Cardiac muscle cell (in vitro differentiated cells and primary cell): ENCODE results near the gene ZNF574. TPM values are rescaled to one million over a fixed set of nuclear protein-coding genes. Genes with fewer than 3 reads are reported as not detected.
A peak's percentile ranks its signal among the peaks of the same experiment; 100 is the strongest.

Experiments
- DNase-seq, 2 donors: peaks; one replicate each; pipeline versions ENCODE4 v3.0.0 to v3.0.0-alpha.2; 2010 to 2017; ENCODE audit warnings: low read depth in 1 of 2, low spot score in 1 of 2
- H3K27ac ChIP-seq: fragments of 200-600 bp; sonication (generic); 2 replicates; pipeline ENCODE4 v1.5.1; 2016
- H3K27me3 ChIP-seq: fragments of 200-600 bp; sonication (generic); 2 replicates; pipeline ENCODE4 v1.6.0; 2016; ENCODE audit warnings: control low read depth
- H3K36me3 ChIP-seq: fragments of 200-600 bp; sonication (generic); 2 replicates; pipeline ENCODE4 v1.5.1; 2016; ENCODE audit warnings: control low read depth
- H3K4me1 ChIP-seq: fragments of 200-600 bp; sonication (generic); 2 replicates; pipeline ENCODE4 v1.8.1; 2017; ENCODE audit warnings: low read depth, mild to moderate bottlenecking, mixed run types
- H3K4me3 ChIP-seq: fragments of 200-600 bp; sonication (generic); 2 replicates; pipeline ENCODE4 v1.5.1; 2016; ENCODE audit warnings: mild to moderate bottlenecking
- H3K9me3 ChIP-seq: fragments of 200-600 bp; sonication (generic); 2 replicates; pipeline ENCODE4 v1.5.1; 2017; ENCODE audit warnings: low read depth, mild to moderate bottlenecking, control low read depth
- CTCF ChIP-seq: IDR thresholded peaks from 2 replicates; pipeline ENCODE4 v1.5.1; 2012; ENCODE audit warnings: low read depth, mild to moderate bottlenecking, low read length
- polyA plus RNA-seq: library from polyadenylated mRNA; unstranded; fragments of >200 nt; fragmentation: Nextera tagmentation; extraction: Ambion mirVana; gene quantifications from 2 replicates; pipeline ENCODE4 v1.2.1, GENCODE V29; 2016
- total RNA-seq: library from RNA; depleted of rRNA; stranded (reverse); fragments of >200 nt; gene quantifications from 2 replicates; pipeline ENCODE4 v1.2.3, GENCODE V29; 2016

Gene ZNF574
- total and polyA plus RNA-seq, 2 experiments from 2014 or later: 23.9 to 36.2 TPM

- Histone ChIP-seq H3K9me3 (no peaks in the 10 kb centered on the region), H3K4me3 (peak overlapping the region; percentile 73), H3K27ac (peak overlapping the region; percentile 86), H3K36me3 (peaks cover 24% of the 10 kb centered on the region), H3K27me3 (no peaks in the 10 kb centered on the region), H3K4me1 (peaks cover 5% of the 10 kb centered on the region)
- no peak for TF ChIP-seq CTCF
- no peak for DNase-seq
Observed at GRCh38 chr19:42076380-42076944, 496 bp downstream of the ZNF574 start.

GRCh38 chr19:42078058-42078457, 2.1 kb downstream of the ZNF574 start:
- Histone ChIP-seq H3K27ac (no peak overlapping the region), H3K4me3 (no peak overlapping the region)

GRCh38 chr19:42078538-42079275, 2.7 kb downstream of the ZNF574 start:
- Histone ChIP-seq H3K27me3 (no peaks in the 10 kb centered on the region), H3K27ac (no peak overlapping the region), H3K4me3 (no peak overlapping the region), H3K4me1 (peaks cover 5% of the 10 kb centered on the region), H3K36me3 (peaks cover 29% of the 10 kb centered on the region), H3K9me3 (no peaks in the 10 kb centered on the region)
- no peak for TF ChIP-seq CTCF
- DNase-seq: no peak

More at GRCh38 chr19:42078058-42078457, 2.1 kb downstream of the ZNF574 start:
- H3K9me3 ChIP-seq: no peaks in the 10 kb centered on the region
- H3K36me3 ChIP-seq: peaks cover 29% of the 10 kb centered on the region
- no peak for TF ChIP-seq CTCF
- no peaks in the 10 kb centered on the region for H3K27me3 ChIP-seq
- peaks cover 5% of the 10 kb centered on the region for H3K4me1 ChIP-seq
- DNase-seq: no peak

GRCh38 chr19:42079276-42079669, 3.3 kb downstream of the ZNF574 start:
- Histone ChIP-seq H3K4me1 (peaks cover 5% of the 10 kb centered on the region), H3K9me3 (no peaks in the 10 kb centered on the region), H3K4me3 (no peak overlapping the region), H3K27ac (no peak overlapping the region), H3K27me3 (no peaks in the 10 kb centered on the region), H3K36me3 (peaks cover 29% of the 10 kb centered on the region)
- no peak for TF ChIP-seq CTCF
- no peak for DNase-seq

- DNase-seq: no peak
Observed at GRCh38 chr19:42079886-42080763, 4.2 kb downstream of the ZNF574 start.

More at GRCh38 chr19:42079886-42080763, 4.2 kb downstream of the ZNF574 start:
- H3K36me3 ChIP-seq: peaks cover 29% of the 10 kb centered on the region
- no peaks in the 10 kb centered on the region for H3K27me3 ChIP-seq
- no peak overlapping the region for H3K27ac ChIP-seq
- no peaks in the 10 kb centered on the region for H3K9me3 ChIP-seq
- TF ChIP-seq CTCF: no peak
- peaks cover 5% of the 10 kb centered on the region for H3K4me1 ChIP-seq
- H3K4me3 ChIP-seq: no peak overlapping the region
